Keratinocyte (primary cell): ENCODE measurements around the gene PAGE2B.

Experiments
- EZH2 ChIP-seq: IDR thresholded peaks from one replicate; pipeline ENCODE4 v1.6.1; 2012; ENCODE audit warnings: inconsistent platforms, mild to moderate bottlenecking, low read length, moderate library complexity
- TF ChIP-seq, protein P1 (sequence below), 3 experiments: IDR thresholded peaks in 1 of 3; conservative IDR thresholded peaks in 1 of 3; optimal IDR thresholded peaks in 1 of 3; 2 replicates in 2 of 3; 3 replicates in 1 of 3; pipeline versions ENCODE3 to v1.5.1; 2011; ENCODE audit warnings: low read length in 3 of 3, mild to moderate bottlenecking in 3 of 3, moderate library complexity in 2 of 3, control low read depth in 1 of 3, inconsistent platforms in 1 of 3; ENCODE audit not compliant: insufficient read depth in 2 of 3; ENCODE audit errors: extremely low read depth in 1 of 3

DNA sequence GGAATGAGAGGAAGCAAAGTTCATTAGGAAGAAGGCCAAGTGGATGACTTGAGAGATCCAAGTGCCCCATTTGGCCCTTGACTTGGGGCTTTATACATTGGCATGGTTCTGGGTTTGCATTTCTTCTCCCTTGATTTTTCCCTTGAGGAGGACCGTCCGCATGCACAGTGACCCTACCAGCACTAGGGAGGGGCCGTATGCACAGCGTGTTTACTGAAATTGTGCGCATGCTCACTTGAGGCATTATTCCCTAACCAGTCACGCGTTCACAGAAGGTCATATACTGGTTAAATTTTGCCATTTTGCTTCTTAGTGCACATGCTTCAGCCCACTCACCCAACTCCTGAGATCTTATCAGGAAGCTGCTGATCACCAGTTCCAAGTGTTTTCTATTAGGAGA, 49.1 kb downstream of the PAGE2B start:
- TF ChIP-seq, protein P1, sequence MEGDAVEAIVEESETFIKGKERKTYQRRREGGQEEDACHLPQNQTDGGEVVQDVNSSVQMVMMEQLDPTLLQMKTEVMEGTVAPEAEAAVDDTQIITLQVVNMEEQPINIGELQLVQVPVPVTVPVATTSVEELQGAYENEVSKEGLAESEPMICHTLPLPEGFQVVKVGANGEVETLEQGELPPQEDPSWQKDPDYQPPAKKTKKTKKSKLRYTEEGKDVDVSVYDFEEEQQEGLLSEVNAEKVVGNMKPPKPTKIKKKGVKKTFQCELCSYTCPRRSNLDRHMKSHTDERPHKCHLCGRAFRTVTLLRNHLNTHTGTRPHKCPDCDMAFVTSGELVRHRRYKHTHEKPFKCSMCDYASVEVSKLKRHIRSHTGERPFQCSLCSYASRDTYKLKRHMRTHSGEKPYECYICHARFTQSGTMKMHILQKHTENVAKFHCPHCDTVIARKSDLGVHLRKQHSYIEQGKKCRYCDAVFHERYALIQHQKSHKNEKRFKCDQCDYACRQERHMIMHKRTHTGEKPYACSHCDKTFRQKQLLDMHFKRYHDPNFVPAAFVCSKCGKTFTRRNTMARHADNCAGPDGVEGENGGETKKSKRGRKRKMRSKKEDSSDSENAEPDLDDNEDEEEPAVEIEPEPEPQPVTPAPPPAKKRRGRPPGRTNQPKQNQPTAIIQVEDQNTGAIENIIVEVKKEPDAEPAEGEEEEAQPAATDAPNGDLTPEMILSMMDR (optimal IDR thresholded peaks at IDR 0.05 in 1 of 3, IDR thresholded peaks at IDR 0.05 in 1 of 3, conservative IDR thresholded peaks at IDR 0.05 in 1 of 3; ENCODE audit: extremely low read depth in 1 of 3, insufficient read depth in 2 of 3, low read length in 3 of 3), result no peak
- TF ChIP-seq EZH2, result no peak
